Right lobe of liver (tissue), 6 donors: ENCODE data around the gene OBP2B. TPM values are rescaled to one million over a fixed set of nuclear protein-coding genes. Genes with fewer than 3 reads are reported as not detected.
A peak's percentile ranks its signal among the peaks of the same experiment; 100 is the strongest.
"Not testable (repeated sequence)": the region's sequence is repeated elsewhere in the genome, so short reads cannot be mapped to it uniquely, and the experiment has no call there.

ENCODE experiments used
- ATAC-seq, 4 donors: fragments of 200-7000 bp; cut with Tn5 transposase; one replicate each; pipeline ENCODE4 v1.9.1; 2020; ENCODE audit warnings: mild to moderate bottlenecking in 4 of 4, moderate library complexity in 4 of 4
- DNase-seq, 3 donors: peaks; one replicate each; pipeline ENCODE4 v3.0.0-alpha.2; 2020
- H3K27ac ChIP-seq, 3 donors: fragments of 200-600 bp; one replicate each; pipeline ENCODE4 v1.8.0; 2022
- H3K27me3 ChIP-seq, 2 donors: fragments of 200-600 bp; one replicate each; pipeline ENCODE4 v1.8.0; 2022
- H3K36me3 ChIP-seq, 4 donors: fragments of 200-600 bp; sonication (generic) in 1 of 4; one replicate each; pipeline versions ENCODE4 v1.5.1 to v1.8.0; 2017 to 2022; ENCODE audit warnings: control low read depth in 1 of 4
- H3K4me1 ChIP-seq, 4 donors: fragments of 200-600 bp; sonication (generic) in 1 of 4; one replicate each; pipeline versions ENCODE4 v1.5.1 to v1.8.0; 2017 to 2022; ENCODE audit warnings: control low read depth in 1 of 4
- H3K4me3 ChIP-seq, 3 donors: fragments of 200-600 bp; one replicate each; pipeline ENCODE4 v1.8.0; 2022
- H3K9me3 ChIP-seq, 4 donors: fragments of 200-600 bp; sonication (generic) in 1 of 4; one replicate each; pipeline versions ENCODE4 v1.5.1 to v1.8.0; 2017 to 2022; ENCODE audit warnings: control low read depth in 1 of 4
- POLR2A ChIP-seq: fragments of 450-650 bp; IDR thresholded peaks from one replicate; pipeline ENCODE4 v1.6.1; 2017; ENCODE audit warnings: antibody characterized with exemption, mild to moderate bottlenecking
- WGBS: methylation state at CpG from one replicate; pipeline ENCODE4 v1.1.6; 2018; ENCODE audit warnings: low coverage, low lambda C conversion rate; ENCODE audit not compliant: insufficient coverage; ENCODE audit errors: missing lambda C conversion rate; 5-methylcytosine and 5-hydroxymethylcytosine counted together
- intact Hi-C, 2 donors: fragments of 100-400 bp; cut with DNase I; formaldehyde crosslinking; loops; one replicate each; pipeline versions ENCODE4 v1.11.2 to v1.14.1; 2022
- total RNA-seq, 6 experiments: library from RNA; depleted of rRNA in 2 of 6; stranded (reverse); fragments of >200 nt in 2 of 6; fragmentation: NEBNext Ultra II Directional in 3 of 6; extraction: Animal tissue kit (Norgen Biotek cat#: 25700) in 3 of 6; gene quantifications; one replicate each; pipeline versions ENCODE4 v1.1.0 to v1.2.4, GENCODE V29; 2016 to 2023
- TF ChIP-seq, protein P1 (sequence below), 4 donors: fragments of 200-600 bp in 3 of 4; fragments of 450-650 bp in 1 of 4; IDR thresholded peaks; one replicate each; pipeline versions ENCODE4 v1.5.1 to v1.8.0; 2016 to 2022; ENCODE audit warnings: antibody characterized with exemption in 4 of 4, mild to moderate bottlenecking in 2 of 4
- donor health status: DM: no; HTN: yes; CAD: no.
- donor health status: DM: no; HTN: no; CAD: no.
- donor health status: DM: no; HTN: no; CAD: no.
- donor health status: DM: no; HTN: yes; CAD: no.
- donor health status: DM: no; HTN: yes; CAD: no.

Gene OBP2B
- total RNA-seq, 6 experiments from 2014 or later: not detected

- no peak overlapping the region for H3K27ac ChIP-seq
- no peaks in the 10 kb centered on the region for H3K9me3 ChIP-seq
- no peaks in the 10 kb centered on the region for H3K27me3 ChIP-seq
- TF ChIP-seq, protein P1, sequence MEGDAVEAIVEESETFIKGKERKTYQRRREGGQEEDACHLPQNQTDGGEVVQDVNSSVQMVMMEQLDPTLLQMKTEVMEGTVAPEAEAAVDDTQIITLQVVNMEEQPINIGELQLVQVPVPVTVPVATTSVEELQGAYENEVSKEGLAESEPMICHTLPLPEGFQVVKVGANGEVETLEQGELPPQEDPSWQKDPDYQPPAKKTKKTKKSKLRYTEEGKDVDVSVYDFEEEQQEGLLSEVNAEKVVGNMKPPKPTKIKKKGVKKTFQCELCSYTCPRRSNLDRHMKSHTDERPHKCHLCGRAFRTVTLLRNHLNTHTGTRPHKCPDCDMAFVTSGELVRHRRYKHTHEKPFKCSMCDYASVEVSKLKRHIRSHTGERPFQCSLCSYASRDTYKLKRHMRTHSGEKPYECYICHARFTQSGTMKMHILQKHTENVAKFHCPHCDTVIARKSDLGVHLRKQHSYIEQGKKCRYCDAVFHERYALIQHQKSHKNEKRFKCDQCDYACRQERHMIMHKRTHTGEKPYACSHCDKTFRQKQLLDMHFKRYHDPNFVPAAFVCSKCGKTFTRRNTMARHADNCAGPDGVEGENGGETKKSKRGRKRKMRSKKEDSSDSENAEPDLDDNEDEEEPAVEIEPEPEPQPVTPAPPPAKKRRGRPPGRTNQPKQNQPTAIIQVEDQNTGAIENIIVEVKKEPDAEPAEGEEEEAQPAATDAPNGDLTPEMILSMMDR (IDR thresholded peaks at IDR 0.05): no peak
- TF ChIP-seq POLR2A: no peak
- no peaks in the 10 kb centered on the region for H3K4me1 ChIP-seq
- intact Hi-C loops: no loop called here
- H3K36me3 ChIP-seq: no peaks in the 10 kb centered on the region
- DNase-seq: no peak
- ATAC-seq: no peak
- 59% methylated on average over 4 of the region's 5 CpGs for WGBS
- no peak overlapping the region for H3K4me3 ChIP-seq
Measured at GRCh38 chr9:133230093-133230492, 21.0 kb upstream of the OBP2B start.

GRCh38 chr9:133228474-133229193 lies 19.6 kb upstream of the OBP2B start:
- not testable (repeated sequence) for DNase-seq

DNA sequence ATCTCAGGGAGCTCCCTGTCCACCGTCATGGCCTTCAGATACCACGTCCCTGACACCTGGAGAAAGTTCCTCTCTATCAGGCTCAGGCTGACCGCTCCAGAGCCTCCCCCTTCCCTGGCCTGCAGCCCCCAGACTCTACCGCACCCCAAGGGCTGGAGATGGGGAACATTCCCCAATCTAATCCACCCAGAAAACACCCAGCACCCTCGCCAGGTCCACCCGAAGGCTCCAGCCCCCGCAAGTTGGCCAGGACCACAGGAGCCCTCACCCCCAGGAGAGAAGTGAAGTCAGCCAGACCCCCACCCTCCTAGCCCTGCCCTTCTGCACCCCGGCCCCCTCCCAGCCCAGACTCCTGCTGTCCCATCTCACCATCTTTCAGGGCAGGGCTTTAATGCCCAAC lies 18.9 kb upstream of the OBP2B start:
- DNase-seq: peak in 2 of 3 donors; percentile 13 to 21
- ATAC-seq, H3K9me3 ChIP-seq, H3K4me3 ChIP-seq, H3K36me3 ChIP-seq, H3K27me3 ChIP-seq, H3K27ac ChIP-seq, intact Hi-C loops, H3K4me1 ChIP-seq: not testable (repeated sequence)
- WGBS: 64% methylated on average over 4 of the region's 8 CpGs

More at GRCh38 chr9:133228474-133229193, 19.6 kb upstream of the OBP2B start:
- H3K4me1 ChIP-seq, H3K4me3 ChIP-seq, H3K27me3 ChIP-seq, H3K9me3 ChIP-seq, intact Hi-C loops, H3K36me3 ChIP-seq, ATAC-seq, H3K27ac ChIP-seq: not testable (repeated sequence)
- 60% methylated on average over 1 of the region's 22 CpGs for WGBS

- ATAC-seq (no peak), DNase-seq (peak in 1 of 3 donors; percentile 24)
- Histone ChIP-seq H3K4me3 (no peak overlapping the region), H3K27ac (no peak overlapping the region), H3K9me3 (no peaks in the 10 kb centered on the region), H3K27me3 (no peaks in the 10 kb centered on the region), H3K4me1 (no peaks in the 10 kb centered on the region), H3K36me3 (no peaks in the 10 kb centered on the region)
- no peak for TF ChIP-seq POLR2A
- TF ChIP-seq, protein P1 (IDR thresholded peaks at IDR 0.05): no peak
- WGBS: 40% methylated on average over 1 of the region's 11 CpGs
- intact Hi-C loops: no loop called here
Measured at GRCh38 chr9:133227242-133227860, 18.3 kb upstream of the OBP2B start.

GRCh38 chr9:133226219-133227171 lies 17.4 kb upstream of the OBP2B start:
- DNase-seq (peak in 2 of 3 donors; percentile 8 to 33), ATAC-seq (no peak)
- Histone ChIP-seq H3K4me3 (no peak overlapping the region), H3K27me3 (no peaks in the 10 kb centered on the region), H3K27ac (no peak overlapping the region), H3K36me3 (no peaks in the 10 kb centered on the region), H3K4me1 (no peaks in the 10 kb centered on the region), H3K9me3 (no peaks in the 10 kb centered on the region)
- WGBS: 47% methylated on average over 5 of the region's 25 CpGs
- TF ChIP-seq, protein P1 (IDR thresholded peaks at IDR 0.05): no peak
- no peak for TF ChIP-seq POLR2A
- intact Hi-C loops: no loop called here
